Measurements from ENCODE around the gene CDKN2B.
"Not testable (repeated sequence)": the region's sequence is repeated elsewhere in the genome, so short reads cannot be mapped to it uniquely, and the experiment has no call there.

CDKN2B gene, protein sequence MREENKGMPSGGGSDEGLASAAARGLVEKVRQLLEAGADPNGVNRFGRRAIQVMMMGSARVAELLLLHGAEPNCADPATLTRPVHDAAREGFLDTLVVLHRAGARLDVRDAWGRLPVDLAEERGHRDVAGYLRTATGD

DNA sequence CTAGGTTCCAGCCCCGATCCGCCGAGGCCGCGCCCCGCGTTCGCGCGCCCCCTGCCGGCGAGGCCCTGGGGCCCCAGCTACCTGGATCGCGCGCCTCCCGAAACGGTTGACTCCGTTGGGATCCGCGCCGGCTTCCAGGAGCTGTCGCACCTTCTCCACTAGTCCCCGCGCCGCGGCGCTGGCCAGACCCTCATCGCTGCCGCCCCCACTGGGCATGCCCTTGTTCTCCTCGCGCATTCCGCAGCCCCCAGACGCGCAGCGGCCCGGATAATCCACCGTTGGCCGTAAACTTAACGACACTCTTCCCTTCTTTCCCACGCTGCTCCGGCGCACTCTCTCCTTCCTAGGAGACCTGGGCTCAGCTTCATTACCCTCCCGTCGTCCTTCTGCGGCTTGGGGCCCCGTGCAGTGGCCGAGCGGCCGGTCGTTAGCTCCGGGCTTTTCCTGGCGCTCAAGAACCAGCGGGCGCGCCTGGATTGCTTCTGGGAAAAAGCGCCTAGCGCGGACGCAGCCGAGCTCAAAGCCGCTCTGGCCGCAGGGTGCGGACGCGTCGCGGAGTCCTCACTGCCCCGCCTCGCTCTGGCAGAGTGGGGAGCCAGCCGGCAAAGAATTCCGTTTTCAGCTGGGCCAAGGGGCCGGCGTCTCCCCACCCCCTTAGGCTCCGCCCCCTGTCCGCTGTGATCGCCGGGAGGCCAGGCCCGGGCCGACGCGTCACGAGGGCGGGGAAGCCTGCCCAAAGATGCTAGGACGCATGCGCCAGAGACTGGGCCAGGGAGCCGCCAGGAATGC, at the start of gene CDKN2B:
CDKN2B (minus strand) TSS at position 589 of the 789 bp plus-strand sequence; CDS start at position 237, 352 bp downstream.
- DNase-seq (ENCODE audit: low read depth), result no peak

DNA sequence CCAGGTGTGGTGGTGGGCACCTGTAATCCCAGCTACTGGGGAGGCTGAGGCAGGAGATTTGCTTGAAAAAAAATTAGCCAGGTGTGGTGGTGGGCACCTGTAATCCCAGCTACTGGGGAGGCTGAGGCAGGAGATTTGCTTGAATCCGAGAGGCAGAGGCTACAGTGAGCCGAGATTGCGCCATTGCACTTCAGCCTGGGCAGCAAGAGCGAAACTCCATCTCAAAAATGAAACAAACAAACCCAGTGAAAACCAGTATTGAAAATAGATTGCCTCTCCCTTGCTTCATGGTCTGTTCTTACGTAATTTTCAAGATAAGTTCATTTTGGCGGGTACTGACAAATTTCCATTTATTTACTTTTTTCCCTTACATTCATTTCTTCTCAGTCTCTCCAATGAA, 48.9 kb upstream of the CDKN2B start:
- not testable (repeated sequence) for DNase-seq (ENCODE audit: low read depth)

DNA sequence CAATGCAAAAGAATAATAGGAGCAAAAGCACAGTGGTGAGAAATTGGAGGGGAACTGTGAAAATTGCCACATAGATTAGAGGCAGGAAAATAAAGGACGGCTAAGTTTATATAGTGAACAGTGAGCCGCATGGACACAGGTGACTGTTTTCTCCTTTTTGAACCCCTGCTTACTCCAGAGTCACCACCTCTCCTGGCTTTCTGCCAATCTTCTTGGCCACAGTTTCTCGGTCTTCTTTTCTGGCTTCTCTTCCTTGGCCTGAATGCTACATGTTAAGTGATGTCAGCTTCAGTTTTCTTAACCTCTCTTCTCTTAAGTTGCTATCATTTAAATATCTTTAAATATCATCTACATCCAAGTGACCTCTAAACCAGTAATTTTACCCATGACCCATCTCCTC, 47.3 kb upstream of the CDKN2B start:
- DNase-seq (ENCODE audit: low read depth), result no peak

DNA sequence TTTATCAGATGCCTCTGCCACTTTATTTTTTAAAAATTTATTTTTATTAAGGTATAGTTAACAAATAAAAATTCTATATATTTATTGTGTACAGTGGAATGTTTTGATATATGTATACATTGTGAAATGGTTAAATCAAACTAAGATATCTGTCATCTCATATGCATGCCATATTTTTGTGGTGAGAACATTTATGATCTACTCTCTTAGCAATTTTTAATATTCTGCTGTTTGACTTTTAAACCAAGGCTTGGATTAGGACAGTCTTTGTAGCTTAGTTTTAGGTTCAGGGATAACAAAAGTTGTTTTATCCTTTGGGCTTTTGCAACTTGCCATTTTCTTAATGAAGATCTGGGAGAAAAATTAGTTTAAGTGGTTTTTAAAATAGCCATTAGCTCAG, 46.0 kb upstream of the CDKN2B start:
- DNase-seq (ENCODE audit: low read depth), result no peak

DNA sequence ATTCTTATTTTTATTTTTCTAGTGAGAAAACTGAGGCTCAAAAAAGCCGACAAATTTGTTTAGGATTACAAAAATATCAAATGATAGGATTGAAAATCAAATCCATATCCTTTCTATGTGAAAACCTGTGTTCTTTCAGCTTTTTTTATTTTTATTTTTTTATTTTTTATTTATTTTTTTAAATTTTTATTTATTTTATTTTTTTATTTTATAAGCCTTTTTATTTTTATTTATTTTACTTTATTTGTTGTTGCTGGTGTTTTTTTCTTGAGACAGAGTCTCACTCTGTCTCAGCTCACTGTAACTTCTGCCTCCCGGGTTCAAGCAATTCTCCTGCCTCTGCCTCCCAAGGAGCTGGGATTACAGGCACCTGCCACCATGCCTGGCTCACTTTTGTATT, 45.4 kb upstream of the CDKN2B start:
- no peak for DNase-seq (ENCODE audit: low read depth)

DNA sequence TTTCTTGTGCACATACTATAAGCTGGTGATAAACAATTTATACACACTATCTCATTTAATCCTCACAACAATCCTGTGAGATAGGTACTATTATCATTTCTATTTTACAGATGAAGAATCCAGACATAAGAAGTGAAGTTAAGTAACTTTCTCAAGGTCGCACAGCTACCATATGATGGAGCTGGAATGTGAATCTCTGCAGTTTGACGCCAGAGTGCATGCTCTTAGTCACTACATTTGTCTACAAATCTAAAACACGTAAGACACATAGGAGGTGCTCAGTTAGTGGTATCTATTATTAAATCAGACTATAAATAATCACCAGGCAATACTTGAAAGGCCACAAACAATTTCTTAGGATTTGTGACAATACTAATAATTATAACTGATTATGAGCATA, 45.0 kb upstream of the CDKN2B start:
- DNase-seq (ENCODE audit: low read depth), result no peak

DNA sequence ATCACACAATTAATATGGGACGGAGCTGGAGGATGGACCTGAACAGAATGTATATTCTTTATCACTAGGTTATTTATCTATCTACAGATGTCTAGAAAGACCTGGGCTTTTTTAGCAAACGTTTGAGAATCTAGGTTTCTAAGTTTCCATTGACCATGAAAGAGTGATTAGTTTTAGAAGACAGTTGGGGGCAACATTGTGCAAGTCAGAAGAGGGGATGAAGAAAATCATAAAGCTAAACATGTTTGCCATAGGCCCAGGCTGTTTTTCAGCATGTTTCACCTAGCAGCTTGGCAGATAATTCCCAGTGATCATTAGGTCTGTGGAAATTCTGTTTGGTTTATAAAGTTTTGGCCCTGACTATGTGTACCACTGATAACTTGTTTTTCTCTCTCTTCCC, 44.1 kb upstream of the CDKN2B start:
- no peak for DNase-seq (ENCODE audit: low read depth)

DNA sequence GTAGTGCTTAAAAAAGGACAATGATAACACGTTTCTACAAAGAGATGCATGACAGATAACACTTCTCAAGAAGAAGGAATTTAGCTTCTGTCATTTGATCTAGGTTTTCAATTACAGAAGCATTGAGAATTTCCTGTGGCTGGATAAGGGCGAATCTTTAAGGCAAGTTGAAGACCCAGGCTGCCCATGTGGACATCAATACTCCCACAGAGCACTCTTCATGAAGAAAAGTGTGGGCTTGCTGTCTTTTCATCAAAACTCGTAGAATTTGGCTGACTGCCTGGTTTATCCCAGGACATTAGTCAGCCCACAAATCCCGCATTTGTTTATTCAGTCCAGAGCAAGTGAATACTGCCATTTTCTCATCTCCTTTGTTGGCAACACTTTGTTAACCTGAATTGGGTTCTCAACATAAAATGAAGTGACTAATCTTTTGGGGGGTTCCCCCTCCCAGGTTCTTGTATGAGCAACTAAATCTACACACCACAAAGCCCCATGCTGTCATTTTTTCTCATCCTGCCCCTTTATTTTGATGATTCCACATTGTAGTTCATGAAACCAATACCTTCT, 43.4 kb upstream of the CDKN2B start:
- no peak for DNase-seq (ENCODE audit: low read depth)

DNA sequence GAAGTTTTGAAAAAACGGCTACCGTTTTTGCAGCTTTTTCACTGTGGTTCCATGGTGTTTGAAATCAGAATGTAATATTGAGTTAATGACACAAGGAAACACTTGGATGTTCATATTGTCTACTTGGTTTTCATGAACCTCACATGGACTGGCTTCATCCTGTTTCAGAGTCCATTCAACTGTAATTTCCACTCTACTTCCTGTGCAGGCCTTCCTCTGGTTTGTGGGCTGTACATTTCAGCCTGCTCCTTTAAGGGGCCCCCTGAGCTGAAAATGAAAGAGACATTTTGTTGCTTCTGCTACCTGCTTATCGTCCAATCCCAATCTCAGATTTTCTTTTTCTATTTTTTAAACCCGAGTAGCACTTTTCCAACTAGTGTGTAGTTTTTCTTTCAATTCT, 41.8 kb upstream of the CDKN2B start:
- DNase-seq (ENCODE audit: low read depth), result no peak

DNA sequence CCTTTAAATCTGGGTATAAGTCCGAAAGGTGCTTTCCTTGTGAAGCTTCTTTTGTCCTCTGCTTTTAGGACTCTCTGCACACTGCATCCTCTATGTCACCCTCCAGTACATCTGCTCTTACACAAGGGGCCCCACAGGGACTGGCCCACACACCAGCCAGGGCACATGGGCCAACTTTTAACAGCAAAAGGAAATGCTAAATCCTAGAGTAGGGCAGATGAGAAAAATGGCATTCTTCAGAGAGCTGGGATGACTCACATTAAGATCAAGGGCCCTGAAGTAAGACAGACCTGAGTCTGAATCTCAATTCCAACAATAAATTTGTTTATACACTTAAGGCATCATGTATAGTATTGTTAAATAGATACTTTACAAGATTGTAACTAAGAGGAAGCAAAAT, 40.3 kb upstream of the CDKN2B start:
- no peak for DNase-seq (ENCODE audit: low read depth)

DNA sequence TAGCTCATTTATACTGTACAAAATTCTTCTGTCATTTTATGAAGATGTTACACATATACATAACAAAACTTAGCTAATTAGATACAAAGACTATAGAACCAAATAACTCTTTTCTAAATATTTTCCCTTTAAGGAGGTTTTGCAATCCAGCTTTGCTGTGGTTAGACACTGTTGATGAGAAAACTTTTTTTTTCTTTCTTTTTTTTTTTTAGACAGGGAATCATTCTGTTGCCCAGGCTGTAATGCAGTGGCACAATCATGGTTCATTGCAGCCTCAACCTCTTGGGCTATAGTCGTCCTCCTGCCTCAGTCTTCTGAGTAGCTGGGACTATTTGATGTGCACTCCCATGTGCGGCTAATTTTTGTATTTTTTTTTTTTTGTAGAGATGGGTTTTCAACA, 38.5 kb upstream of the CDKN2B start:
- DNase-seq (ENCODE audit: low read depth), result no peak

DNA sequence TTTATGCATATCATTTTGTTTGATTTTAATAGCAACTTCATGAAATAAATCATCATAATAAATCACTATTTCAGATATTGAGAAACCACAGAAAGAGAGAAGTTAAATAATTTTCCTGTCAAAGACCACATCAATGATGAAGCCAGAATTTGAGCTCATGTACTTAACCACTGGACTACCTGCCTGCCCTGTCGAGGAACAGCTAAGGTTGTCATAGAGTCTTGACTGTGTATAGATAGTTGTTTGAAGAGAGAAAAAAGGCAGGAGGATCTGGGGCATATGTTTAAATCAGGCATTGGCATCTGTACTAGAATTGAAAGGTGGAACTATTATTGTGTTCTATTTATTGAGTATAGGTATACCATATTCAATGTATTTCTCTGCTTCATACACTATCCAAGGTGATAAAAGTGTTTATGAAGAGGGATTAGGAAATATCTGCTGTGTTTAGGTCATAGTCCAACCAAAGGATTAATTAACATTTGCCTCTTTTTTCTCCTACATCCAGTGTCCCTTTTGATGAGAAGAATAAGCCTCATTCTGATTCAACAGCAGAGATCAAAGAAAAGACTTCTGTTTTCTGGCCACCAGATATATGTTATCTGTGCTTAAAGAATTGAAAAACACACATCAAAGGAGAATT, 37.3 kb upstream of the CDKN2B start:
- DNase-seq (ENCODE audit: low read depth), result no peak

DNA sequence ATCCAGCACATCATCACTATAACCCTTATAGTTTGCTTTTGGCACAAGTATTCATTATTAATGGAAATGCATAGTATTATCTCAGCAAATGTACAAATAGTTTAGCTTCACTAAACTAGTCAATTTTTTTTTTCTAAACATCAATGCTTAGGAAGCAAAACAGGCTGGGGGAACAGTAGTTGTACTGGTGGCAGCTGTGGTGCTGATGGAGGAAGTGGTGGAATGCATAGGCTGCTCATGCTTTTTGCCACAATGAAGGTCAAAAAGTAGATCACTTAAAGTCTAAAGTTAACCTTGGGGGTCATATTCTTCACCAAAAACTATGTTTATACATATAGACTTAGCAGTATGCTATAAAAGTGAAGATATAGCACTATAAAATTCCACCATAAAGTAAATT, 36.3 kb upstream of the CDKN2B start:
- no peak for DNase-seq (ENCODE audit: low read depth)

DNA sequence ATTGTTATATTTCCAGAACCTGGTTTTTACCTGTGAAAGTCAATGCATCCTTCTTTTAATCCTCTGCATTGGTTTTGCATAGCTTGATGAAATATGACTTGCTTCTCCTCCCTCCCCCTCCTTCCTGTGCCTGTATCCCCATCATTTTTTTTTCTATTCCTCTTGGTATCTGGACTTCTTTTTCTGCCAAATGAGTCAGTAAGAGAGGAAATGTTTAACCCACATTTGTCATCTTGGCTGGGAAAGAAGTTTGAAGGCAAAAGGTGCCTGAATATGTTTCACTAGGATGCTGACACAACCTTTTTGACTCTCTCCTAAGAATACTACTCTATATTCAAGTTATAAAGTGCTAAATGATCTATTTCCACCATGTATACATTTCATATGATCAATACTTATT, 35.5 kb upstream of the CDKN2B start:
- DNase-seq (ENCODE audit: low read depth), result no peak

DNA sequence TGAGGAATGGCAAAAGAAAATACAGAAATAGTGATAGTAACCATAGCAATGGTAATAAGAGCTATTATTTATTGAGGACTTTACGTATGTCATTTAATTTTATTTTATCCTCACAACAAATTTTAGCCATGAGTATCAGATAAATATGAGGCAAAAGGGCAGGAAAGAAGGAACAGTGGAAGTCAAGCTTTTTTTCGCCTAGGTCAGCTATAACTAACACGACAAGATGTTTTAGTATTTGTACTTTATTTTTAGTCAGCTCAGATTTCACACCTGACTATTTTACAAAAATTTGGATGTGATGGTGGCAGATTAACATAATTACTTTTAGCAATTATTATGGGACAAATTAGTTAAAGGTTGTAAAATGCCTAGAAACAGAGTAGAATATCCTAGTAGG, 34.8 kb upstream of the CDKN2B start:
- DNase-seq (ENCODE audit: low read depth), result no peak

DNA sequence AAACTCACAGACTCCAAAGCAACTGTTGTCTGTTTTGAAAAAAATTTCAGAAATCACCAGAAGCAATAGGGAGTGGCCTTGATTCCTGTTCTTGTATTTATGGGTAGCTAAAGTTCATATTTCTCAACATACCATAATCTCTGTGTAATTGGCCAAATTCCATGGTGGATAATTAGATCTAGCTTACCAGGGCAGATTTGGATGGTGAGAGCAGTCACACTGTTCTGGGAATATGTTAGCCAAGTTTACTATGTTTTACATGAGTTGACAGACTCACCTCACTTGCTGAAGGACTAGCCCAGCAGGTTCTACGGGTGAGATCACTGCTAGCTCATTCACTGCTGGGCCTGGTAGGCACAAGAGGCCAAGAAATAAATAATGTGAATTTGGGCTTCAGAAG, 32.7 kb upstream of the CDKN2B start:
- no peak for DNase-seq (ENCODE audit: low read depth)

DNA sequence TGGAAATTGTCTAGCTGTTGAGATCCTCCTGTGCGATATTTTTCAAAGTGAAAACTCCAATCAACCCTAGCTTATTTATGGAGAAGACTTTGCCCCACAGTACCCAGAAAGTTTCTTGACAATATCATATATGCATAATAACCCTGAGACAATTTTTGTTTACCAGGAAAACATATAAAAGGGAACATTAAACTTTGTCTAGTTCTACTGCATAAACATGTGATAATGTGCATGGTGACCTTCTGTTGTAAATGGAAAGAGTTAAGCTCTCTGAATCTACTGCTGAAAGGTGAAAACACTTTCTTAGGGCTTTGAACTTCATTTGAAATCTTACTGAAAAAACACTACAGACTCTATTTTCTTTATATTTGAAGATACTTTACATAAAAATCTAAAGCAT, 32.2 kb upstream of the CDKN2B start:
- no peak for DNase-seq (ENCODE audit: low read depth)

DNA sequence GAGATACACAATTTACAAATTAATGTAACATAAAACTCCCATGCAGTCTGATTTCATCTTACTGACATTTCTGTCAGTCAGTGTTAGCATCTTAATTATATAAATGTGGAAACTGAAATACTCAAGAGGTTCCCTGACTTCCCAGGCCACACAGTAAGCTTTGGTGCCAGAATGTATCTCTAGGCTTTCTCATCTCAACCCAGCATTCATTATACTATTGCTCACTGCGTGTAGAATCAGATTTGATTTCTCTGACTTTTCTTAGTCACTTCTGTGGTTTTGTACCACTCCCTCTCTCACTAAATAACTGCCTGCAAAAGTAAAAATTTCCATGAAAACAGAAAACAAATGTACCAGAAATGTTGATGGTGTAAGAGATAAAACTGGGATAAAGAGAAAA, 31.7 kb upstream of the CDKN2B start:
- no peak for DNase-seq (ENCODE audit: low read depth)

DNA sequence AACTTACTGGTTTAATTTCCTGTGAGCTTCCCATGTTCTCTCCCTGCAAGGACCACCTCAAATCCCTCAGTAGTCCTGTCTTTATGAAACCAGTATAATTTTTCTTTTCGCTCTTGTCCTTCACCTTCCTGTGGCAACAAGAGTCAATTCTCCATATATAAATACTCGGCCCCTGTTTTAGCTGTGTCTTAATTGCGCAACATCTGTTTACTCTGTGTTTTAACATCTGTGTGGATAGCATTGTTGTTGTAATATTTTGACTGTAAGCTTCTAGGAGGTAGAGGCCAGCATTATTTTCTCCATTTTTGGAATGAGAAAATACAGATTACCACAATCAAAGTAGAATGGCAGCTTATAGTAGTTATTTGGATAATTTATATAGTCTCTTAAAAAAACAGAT, 30.2 kb upstream of the CDKN2B start:
- DNase-seq (ENCODE audit: low read depth), result no peak

DNA sequence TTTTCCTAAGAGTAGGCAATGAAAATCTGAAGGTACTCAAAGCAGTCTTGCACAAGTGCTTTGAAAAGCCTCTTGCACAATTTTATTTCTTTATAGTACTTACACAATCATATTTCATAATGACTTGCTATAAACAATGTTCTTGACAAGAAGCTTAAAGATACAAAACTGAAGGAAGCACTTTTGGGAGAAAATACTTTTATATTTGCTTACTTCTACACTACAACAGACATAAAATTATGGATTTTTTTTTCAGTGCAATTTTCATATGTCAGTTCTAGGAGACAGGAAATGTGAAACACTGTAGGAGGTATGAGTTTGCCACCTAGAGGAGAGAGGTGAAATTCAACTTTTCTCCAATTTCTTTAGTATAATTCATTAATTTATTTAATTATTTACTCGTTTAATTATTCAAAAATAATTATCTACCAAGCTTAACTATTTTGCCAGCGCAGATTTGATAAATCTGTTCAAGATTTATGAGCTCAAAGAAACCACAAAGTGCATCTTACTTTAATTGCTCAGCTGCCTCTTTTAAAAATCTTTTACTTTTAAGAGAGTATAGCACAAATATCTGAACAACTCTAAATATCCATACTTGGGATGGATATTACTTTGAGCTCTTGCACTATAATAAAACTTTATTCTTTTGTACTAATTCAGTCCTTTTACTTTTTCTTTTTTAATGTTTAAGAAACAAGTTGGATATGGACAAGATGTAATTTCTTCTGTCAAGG, 29.0 kb upstream of the CDKN2B start:
- DNase-seq (ENCODE audit: low read depth), result no peak

DNA sequence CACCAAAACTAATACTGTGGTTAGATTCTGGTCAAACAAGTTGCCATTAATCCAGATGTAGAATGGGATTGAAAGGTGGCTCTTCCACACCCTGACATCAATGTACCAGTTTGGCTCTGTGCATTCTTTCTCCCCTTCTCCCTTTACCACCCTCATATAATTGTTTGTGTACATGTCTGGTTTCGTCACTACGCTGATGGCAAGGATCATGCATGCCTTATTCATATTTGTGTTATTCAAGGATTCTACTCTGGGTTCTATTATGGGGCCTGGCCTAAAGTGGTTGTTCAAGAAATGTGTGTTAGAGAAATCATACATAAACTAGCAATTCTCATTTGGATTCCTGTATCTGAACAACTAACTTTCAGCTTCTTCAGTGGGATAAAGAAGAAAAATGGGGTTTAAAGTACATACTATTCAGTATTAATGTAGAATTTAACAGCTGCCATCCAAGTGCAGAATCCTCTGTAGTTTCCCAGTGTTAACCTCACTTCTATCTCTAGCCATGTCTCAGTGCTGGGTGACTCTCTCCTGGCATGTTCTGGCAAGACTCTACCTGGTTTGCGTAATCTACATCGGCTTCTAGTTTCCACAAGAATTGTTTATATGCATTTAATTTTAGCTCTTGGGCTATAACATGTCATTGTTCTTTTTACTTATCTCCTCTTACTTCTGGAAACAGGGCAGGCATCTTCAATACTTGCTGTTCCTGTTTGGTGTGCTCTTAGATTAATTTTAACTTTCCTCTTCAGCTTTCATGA, 27.9 kb upstream of the CDKN2B start:
- no peak for DNase-seq (ENCODE audit: low read depth)

DNA sequence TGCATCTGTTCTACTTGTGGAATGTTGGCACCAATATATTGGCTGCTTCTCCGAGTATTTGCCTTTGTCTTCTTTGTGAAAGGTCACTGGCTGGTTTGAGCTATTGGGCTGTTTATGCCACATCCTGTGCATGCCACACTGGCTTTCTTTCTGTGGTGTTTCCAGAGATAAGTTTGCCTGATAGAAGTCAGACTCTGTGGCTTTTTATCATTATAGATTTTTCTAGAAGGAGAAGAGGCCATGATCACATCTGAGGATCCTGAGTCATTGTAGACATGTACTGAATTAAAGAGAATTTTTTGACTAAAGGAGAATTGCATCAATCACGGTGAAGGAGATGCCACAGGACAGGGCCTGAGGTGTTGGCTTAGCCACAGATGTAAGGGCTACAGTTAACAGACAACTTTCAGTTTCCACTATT, 26.5 kb upstream of the CDKN2B start:
- DNase-seq (ENCODE audit: low read depth), result no peak
